Erythroblast (primary cell): ENCODE data around the gene SSRP1.

Experiments used
- GATA1 ChIP-seq: IDR thresholded peaks from 2 replicates; pipeline ENCODE4 v1.6.1; 2011; ENCODE audit warnings: low read depth, mild to moderate bottlenecking, control low read depth, low read length, moderate library complexity
- POLR2A ChIP-seq: IDR thresholded peaks from 2 replicates; pipeline ENCODE4 v1.6.1; 2011; ENCODE audit warnings: mild to moderate bottlenecking, low read length

DNA sequence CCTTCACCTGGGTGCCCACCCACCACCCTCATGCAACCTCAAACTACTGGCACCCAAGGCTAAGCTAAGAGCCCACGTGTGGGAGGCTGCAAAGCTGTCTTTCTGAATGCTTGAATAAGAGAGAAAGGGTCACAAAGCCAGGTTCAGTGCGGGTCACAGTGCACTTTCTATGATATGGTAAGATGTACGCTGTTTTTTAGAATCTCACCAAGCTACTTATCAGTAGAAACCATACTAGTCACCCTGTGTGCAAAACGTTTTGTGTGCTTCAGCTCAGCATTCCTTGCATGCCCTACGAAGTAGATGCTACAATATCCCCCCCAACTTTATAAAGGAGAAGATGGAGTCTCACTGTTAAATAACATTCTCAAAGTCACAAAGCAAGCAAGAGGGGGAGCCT is 17.3 kb upstream of the SSRP1 start:
- TF ChIP-seq POLR2A (no peak), GATA1 (no peak)
